GM12878 (cell line): ENCODE results near the gene FAM221A.

Experiments
- EZH2 ChIP-seq: IDR thresholded peaks from 2 replicates; pipeline ENCODE4 v1.6.1; 2012; ENCODE audit warnings: low read depth, mild to moderate bottlenecking, control low read depth, inconsistent platforms, low read length, borderline replicate concordance; ENCODE audit not compliant: control insufficient read depth
- NRF1 ChIP-seq: conservative IDR thresholded peaks from 2 replicates; pipeline ENCODE4 v1.6.1; 2011; ENCODE audit warnings: mild to moderate bottlenecking, low read depth, low read length, improper control_type of control experiment
- RELA ChIP-seq: fragments of 450-650 bp; IDR thresholded peaks from 2 replicates; pipeline ENCODE4 v1.8.0; 2014; ENCODE audit warnings: borderline replicate concordance; ENCODE audit not compliant: partially characterized antibody
- ZSCAN29 ChIP-seq: fragments of 450-650 bp; IDR thresholded peaks from 2 replicates; pipeline ENCODE4 v1.6.1; 2017; ENCODE audit warnings: mild to moderate bottlenecking, moderate library complexity
- TF ChIP-seq, protein P1 (sequence below): fragments of 450-650 bp; formaldehyde crosslinking; IDR thresholded peaks from 2 replicates; pipeline ENCODE4 v1.4.0; 2020; ENCODE audit warnings: mild to moderate bottlenecking, moderate library complexity

- TF ChIP-seq EZH2 (no peak), ZSCAN29 (no peak), NRF1 (no peak), RELA (no peak)
- TF ChIP-seq, protein P1, sequence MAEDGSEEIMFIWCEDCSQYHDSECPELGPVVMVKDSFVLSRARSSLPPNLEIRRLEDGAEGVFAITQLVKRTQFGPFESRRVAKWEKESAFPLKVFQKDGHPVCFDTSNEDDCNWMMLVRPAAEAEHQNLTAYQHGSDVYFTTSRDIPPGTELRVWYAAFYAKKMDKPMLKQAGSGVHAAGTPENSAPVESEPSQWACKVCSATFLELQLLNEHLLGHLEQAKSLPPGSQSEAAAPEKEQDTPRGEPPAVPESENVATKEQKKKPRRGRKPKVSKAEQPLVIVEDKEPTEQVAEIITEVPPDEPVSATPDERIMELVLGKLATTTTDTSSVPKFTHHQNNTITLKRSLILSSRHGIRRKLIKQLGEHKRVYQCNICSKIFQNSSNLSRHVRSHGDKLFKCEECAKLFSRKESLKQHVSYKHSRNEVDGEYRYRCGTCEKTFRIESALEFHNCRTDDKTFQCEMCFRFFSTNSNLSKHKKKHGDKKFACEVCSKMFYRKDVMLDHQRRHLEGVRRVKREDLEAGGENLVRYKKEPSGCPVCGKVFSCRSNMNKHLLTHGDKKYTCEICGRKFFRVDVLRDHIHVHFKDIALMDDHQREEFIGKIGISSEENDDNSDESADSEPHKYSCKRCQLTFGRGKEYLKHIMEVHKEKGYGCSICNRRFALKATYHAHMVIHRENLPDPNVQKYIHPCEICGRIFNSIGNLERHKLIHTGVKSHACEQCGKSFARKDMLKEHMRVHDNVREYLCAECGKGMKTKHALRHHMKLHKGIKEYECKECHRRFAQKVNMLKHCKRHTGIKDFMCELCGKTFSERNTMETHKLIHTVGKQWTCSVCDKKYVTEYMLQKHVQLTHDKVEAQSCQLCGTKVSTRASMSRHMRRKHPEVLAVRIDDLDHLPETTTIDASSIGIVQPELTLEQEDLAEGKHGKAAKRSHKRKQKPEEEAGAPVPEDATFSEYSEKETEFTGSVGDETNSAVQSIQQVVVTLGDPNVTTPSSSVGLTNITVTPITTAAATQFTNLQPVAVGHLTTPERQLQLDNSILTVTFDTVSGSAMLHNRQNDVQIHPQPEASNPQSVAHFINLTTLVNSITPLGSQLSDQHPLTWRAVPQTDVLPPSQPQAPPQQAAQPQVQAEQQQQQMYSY (CRISPR knock-in tag) = no peak
Observed at GRCh38 chr7:23685731-23686130, 5.7 kb downstream of the FAM221A start.
